Measurements from ENCODE around the gene GDI2.

GRCh38 chr10:5748394-5748803 lies 64.8 kb downstream of the GDI2 start:
- TF ChIP-seq CTCF (conservative IDR thresholded peaks at IDR 0.05 in 1 of 2, IDR thresholded peaks at IDR 0.05 in 1 of 2; ENCODE audit: extremely low read depth in 1 of 2, insufficient read depth in 1 of 2, low read depth in 1 of 2, low read length in 2 of 2) (no peak), EZH2 (IDR thresholded peaks at IDR 0.05; ENCODE audit: borderline replicate concordance, low read length) (no peak)

All from mammary epithelial cell (primary cell).